ENCODE results near the gene ANKMY2.

The ANKMY2 gene

DNA sequence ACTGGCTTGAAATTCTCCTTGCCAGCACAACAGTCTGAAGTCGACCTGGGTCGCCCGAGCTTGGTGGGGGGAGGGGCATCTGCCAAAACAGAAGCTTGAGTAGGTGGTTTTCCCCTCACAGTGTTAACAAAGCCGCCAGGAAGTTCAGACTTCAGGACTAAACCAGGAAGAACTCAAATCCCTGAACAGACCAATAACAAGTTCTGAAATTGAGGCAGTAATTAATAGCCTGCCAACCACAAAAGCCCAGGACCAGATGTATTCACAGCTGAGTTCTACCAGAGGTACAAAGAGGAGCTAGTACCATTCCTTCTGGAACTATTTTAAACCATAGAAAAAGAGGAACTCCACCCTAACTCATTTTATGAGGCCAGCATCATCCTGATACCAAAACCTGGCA is 73.6 kb downstream of the ANKMY2 start:
- Histone ChIP-seq H3F3A (ENCODE audit: low read depth) (no peaks in the 10 kb centered on the region), H3K9me3 (ENCODE audit: insufficient read depth, low read depth, low read length) (no peaks in the 10 kb centered on the region), H3K9ac (ENCODE audit: low read depth, low read length, poor library complexity, severe bottlenecking) (no peak overlapping the region), H3K4me2 (ENCODE audit: low read depth, low read length, poor library complexity, severe bottlenecking) (no peak overlapping the region), H3K9me2 (replicated peaks; ENCODE audit: low read depth, low read length) (no peaks in the 10 kb centered on the region), H3K4me3 (ENCODE audit: low read length, poor library complexity, severe bottlenecking) (no peak overlapping the region), H3K4me1 (ENCODE audit: insufficient read depth, low read length, poor library complexity, severe bottlenecking) (no peaks in the 10 kb centered on the region), H3K36me3 (ENCODE audit: insufficient read depth, low read length) (no peaks in the 10 kb centered on the region), H3K79me2 (ENCODE audit: insufficient read depth, low read length) (no peaks in the 10 kb centered on the region), H2AFZ (ENCODE audit: low read length) (no peak overlapping the region), H4K20me1 (ENCODE audit: insufficient read depth, low read length, poor library complexity, severe bottlenecking) (no peaks in the 10 kb centered on the region), H3K27me3 (ENCODE audit: insufficient read depth, low read length, poor library complexity, severe bottlenecking) (no peaks in the 10 kb centered on the region)
- TF ChIP-seq, protein P1, sequence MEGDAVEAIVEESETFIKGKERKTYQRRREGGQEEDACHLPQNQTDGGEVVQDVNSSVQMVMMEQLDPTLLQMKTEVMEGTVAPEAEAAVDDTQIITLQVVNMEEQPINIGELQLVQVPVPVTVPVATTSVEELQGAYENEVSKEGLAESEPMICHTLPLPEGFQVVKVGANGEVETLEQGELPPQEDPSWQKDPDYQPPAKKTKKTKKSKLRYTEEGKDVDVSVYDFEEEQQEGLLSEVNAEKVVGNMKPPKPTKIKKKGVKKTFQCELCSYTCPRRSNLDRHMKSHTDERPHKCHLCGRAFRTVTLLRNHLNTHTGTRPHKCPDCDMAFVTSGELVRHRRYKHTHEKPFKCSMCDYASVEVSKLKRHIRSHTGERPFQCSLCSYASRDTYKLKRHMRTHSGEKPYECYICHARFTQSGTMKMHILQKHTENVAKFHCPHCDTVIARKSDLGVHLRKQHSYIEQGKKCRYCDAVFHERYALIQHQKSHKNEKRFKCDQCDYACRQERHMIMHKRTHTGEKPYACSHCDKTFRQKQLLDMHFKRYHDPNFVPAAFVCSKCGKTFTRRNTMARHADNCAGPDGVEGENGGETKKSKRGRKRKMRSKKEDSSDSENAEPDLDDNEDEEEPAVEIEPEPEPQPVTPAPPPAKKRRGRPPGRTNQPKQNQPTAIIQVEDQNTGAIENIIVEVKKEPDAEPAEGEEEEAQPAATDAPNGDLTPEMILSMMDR (conservative IDR thresholded peaks at IDR 0.05; ENCODE audit: low read length), result no peak
- TF ChIP-seq EZH2phosphoT487 (IDR thresholded peaks at IDR 0.05; ENCODE audit: borderline replicate concordance), result no peak

DNA sequence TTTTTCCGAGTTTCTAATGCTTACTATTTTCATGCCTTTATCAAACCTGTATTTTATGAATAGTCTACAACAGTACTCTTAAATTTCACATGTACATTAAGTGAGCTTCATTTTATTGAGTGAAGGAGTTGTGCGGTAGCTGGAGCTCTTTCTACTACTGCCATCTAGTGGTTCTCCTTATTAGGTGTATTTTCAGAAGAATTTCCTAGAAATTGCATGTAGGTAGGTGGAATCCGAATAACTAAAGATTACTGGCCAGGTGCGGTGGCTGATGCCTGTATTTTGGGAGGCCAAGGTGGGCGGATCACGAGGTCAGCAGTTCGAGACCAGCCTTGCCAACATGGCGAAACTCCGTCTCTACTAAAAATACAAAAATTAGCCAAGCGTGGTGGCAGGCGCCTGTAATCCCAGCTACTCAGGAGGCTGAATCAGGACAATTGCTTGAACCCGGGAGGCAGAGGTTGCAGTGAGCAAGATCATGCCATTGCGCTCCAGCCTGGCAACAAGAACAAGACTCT is 80.6 kb downstream of the ANKMY2 start:
- Histone ChIP-seq H3K27me3 (ENCODE audit: insufficient read depth, low read length, poor library complexity, severe bottlenecking) (no peaks in the 10 kb centered on the region), H3K4me2 (ENCODE audit: low read depth, low read length, poor library complexity, severe bottlenecking) (peak overlapping the region; percentile 1), H3K9me2 (replicated peaks; ENCODE audit: low read depth, low read length) (no peaks in the 10 kb centered on the region), H3K9me3 (ENCODE audit: insufficient read depth, low read depth, low read length) (no peaks in the 10 kb centered on the region), H3K4me1 (ENCODE audit: insufficient read depth, low read length, poor library complexity, severe bottlenecking) (peaks cover 15% of the 10 kb centered on the region), H4K20me1 (ENCODE audit: insufficient read depth, low read length, poor library complexity, severe bottlenecking) (no peaks in the 10 kb centered on the region), H2AFZ (ENCODE audit: low read length) (0 out of 2 replicates have a peak overlapping the region, but pooled peaks have one; percentile 28), H3K4me3 (ENCODE audit: low read length, poor library complexity, severe bottlenecking) (no peak overlapping the region), H3K36me3 (ENCODE audit: insufficient read depth, low read length) (no peaks in the 10 kb centered on the region), H3K79me2 (ENCODE audit: insufficient read depth, low read length) (no peaks in the 10 kb centered on the region), H3K9ac (ENCODE audit: low read depth, low read length, poor library complexity, severe bottlenecking) (no peak overlapping the region), H3F3A (ENCODE audit: low read depth) (no peaks in the 10 kb centered on the region)
- TF ChIP-seq, protein P1 (conservative IDR thresholded peaks at IDR 0.05; ENCODE audit: low read length), result peak; percentile 86
- TF ChIP-seq EZH2phosphoT487 (IDR thresholded peaks at IDR 0.05; ENCODE audit: borderline replicate concordance), result no peak

DNA sequence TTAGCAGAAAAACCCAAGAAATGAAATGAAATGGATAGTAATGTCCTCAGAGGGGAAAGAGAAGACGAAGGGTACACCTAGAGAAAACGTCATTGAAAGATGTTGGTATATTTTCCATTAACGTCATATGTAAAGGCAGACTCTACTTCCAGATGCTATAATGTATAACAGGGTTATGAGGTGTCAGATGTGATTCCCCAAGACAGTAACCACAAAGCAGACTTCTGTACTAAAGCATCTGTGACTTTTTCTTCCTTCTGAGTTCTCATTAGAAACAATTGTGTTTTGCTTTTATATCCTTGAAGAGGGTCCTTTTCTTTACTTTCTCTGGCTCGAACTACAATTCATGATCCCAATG is 81.6 kb downstream of the ANKMY2 start:
- Histone ChIP-seq H3K27me3 (ENCODE audit: insufficient read depth, low read length, poor library complexity, severe bottlenecking) (no peaks in the 10 kb centered on the region), H3K4me3 (ENCODE audit: low read length, poor library complexity, severe bottlenecking) (no peak overlapping the region), H3K9me2 (replicated peaks; ENCODE audit: low read depth, low read length) (no peaks in the 10 kb centered on the region), H3K9ac (ENCODE audit: low read depth, low read length, poor library complexity, severe bottlenecking) (no peak overlapping the region), H3K36me3 (ENCODE audit: insufficient read depth, low read length) (no peaks in the 10 kb centered on the region), H3K9me3 (ENCODE audit: insufficient read depth, low read depth, low read length) (no peaks in the 10 kb centered on the region), H3K4me1 (ENCODE audit: insufficient read depth, low read length, poor library complexity, severe bottlenecking) (peaks cover 15% of the 10 kb centered on the region), H4K20me1 (ENCODE audit: insufficient read depth, low read length, poor library complexity, severe bottlenecking) (no peaks in the 10 kb centered on the region), H3K79me2 (ENCODE audit: insufficient read depth, low read length) (no peaks in the 10 kb centered on the region), H3F3A (ENCODE audit: low read depth) (no peaks in the 10 kb centered on the region), H3K4me2 (ENCODE audit: low read depth, low read length, poor library complexity, severe bottlenecking) (peak overlapping the region; percentile 36), H2AFZ (ENCODE audit: low read length) (no peak overlapping the region; the same call in 1 of the 2 replicates)
- TF ChIP-seq, protein P1 (conservative IDR thresholded peaks at IDR 0.05; ENCODE audit: low read length), result no peak
- TF ChIP-seq EZH2phosphoT487 (IDR thresholded peaks at IDR 0.05; ENCODE audit: borderline replicate concordance), result no peak
